ENCODE measurements around the gene CTPS1.

- TF ChIP-seq CTCF (IDR thresholded peaks at IDR 0.05) (no peak), POLR2A (IDR thresholded peaks at IDR 0.05) (no peak)
Observed at GRCh38 chr1:40973912-40974311, 5.6 kb upstream of the CTPS1 start.
